Peyer's patch (tissue), 4 donors: Measurements from ENCODE around the gene TMEM91. TPM values are rescaled to one million over a fixed set of nuclear protein-coding genes. Genes with fewer than 3 reads are reported as not detected.

Experiments
- DNase-seq, 3 donors: peaks; one replicate each; pipeline ENCODE4 v3.0.0-alpha.2; 2017 to 2019
- H3K27ac ChIP-seq, 4 donors: fragments of 200-600 bp; sonication (generic); one replicate each; pipeline ENCODE4 v1.5.1; 2016 to 2019
- H3K27me3 ChIP-seq, 2 donors: fragments of 200-600 bp; sonication (generic); one replicate each; pipeline ENCODE4 v1.5.1; 2019
- H3K36me3 ChIP-seq, 3 donors: fragments of 200-600 bp; sonication (generic); one replicate each; pipeline ENCODE4 v1.5.1; 2016 to 2019
- H3K4me1 ChIP-seq, 4 donors: fragments of 200-600 bp; sonication (generic); one replicate each; pipeline ENCODE4 v1.5.1; 2016 to 2019
- H3K4me3 ChIP-seq, 4 donors: fragments of 200-600 bp; sonication (generic); 1 replicate in 3 of 4; 2 replicates in 1 of 4; pipeline ENCODE4 v1.5.1; 2016 to 2019; ENCODE audit warnings: mild to moderate bottlenecking in 1 of 4
- H3K9me3 ChIP-seq, 4 donors: fragments of 200-600 bp; sonication (generic); one replicate each; pipeline ENCODE4 v1.5.1; 2016 to 2019; ENCODE audit warnings: mild to moderate bottlenecking in 1 of 4
- POLR2A ChIP-seq, 2 donors: fragments of 450-650 bp; IDR thresholded peaks; one replicate each; pipeline ENCODE4 v1.5.1; 2017; ENCODE audit warnings: antibody characterized with exemption in 2 of 2, mild to moderate bottlenecking in 2 of 2, moderate library complexity in 2 of 2
- total RNA-seq, 4 donors: library from RNA; depleted of rRNA; stranded (reverse); fragments of >200 nt; gene quantifications; one replicate each; pipeline ENCODE4 v1.1.0, GENCODE V29; 2016
- TF ChIP-seq, protein P1 (sequence below), 6 experiments: fragments of 450-650 bp in 4 of 6; fragments of 200-600 bp in 2 of 6; sonication (generic) in 1 of 6; IDR thresholded peaks; one replicate each; pipeline ENCODE4 v1.5.1; 2017 to 2019; ENCODE audit warnings: antibody characterized with exemption in 6 of 6, mild to moderate bottlenecking in 3 of 6, moderate library complexity in 1 of 6

Gene TMEM91
- total RNA-seq, 4 donors from 2014 or later: 8.3 to 19.6 (median 11.0) TPM

DNA sequence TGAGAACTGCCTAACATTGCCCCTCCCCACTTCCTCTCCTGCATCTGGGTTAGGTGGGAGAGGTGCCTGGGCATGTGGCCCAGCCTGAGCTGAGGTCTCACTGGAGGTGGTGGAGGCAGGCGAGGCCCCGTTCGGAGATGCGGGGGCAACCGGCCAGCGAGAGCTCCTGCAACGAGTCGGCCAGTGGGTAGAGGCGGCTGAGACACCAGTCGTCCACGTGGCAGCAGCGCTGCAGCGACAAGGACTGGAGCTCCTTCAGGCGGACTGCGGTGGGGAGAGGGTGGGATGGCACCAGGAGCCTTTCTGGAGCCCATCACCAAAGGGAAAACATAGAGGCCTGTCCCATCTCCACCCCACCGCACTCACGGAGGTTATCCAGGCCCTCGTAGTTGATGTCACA lies 56.8 kb downstream of the TMEM91 start:
- Histone ChIP-seq H3K9me3 (no peaks in the 10 kb centered on the region), H3K36me3 (peaks cover 0 to 34% (median 0%) of the 10 kb centered on the region in 3 donors), H3K4me1 (peaks cover 0 to 30% (median 0%) of the 10 kb centered on the region in 4 donors), H3K4me3 (no peak overlapping the region), H3K27ac (no peak overlapping the region), H3K27me3 (no peaks in the 10 kb centered on the region)
- no peak for DNase-seq
- TF ChIP-seq POLR2A (IDR thresholded peaks at IDR 0.05): no peak
- TF ChIP-seq, protein P1, sequence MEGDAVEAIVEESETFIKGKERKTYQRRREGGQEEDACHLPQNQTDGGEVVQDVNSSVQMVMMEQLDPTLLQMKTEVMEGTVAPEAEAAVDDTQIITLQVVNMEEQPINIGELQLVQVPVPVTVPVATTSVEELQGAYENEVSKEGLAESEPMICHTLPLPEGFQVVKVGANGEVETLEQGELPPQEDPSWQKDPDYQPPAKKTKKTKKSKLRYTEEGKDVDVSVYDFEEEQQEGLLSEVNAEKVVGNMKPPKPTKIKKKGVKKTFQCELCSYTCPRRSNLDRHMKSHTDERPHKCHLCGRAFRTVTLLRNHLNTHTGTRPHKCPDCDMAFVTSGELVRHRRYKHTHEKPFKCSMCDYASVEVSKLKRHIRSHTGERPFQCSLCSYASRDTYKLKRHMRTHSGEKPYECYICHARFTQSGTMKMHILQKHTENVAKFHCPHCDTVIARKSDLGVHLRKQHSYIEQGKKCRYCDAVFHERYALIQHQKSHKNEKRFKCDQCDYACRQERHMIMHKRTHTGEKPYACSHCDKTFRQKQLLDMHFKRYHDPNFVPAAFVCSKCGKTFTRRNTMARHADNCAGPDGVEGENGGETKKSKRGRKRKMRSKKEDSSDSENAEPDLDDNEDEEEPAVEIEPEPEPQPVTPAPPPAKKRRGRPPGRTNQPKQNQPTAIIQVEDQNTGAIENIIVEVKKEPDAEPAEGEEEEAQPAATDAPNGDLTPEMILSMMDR (IDR thresholded peaks at IDR 0.05): no peak

Other genes starting within 250 kb of the TMEM91 start
- 100 to 1,000 TPM in 1 of 4 donors, 10 to 100 TPM in 2, 1 to 10 TPM in 1; 4.1 to 147 (median 67.1) TPM for gene CYP2S1, start 183.3 kb upstream of the TMEM91 start, total RNA-seq
- 10 to 100 TPM in 3 of 4 donors, 1 to 10 TPM in 1; 7.2 to 46.2 (median 24.2) TPM for gene AXL, start 157.3 kb upstream of the TMEM91 start, total RNA-seq
- 100 to 1,000 TPM; 123 to 244 (median 167) TPM for gene HNRNPUL1, start 112.2 kb upstream of the TMEM91 start, total RNA-seq
- gene CCDC97, start 66.4 kb upstream of the TMEM91 start, total RNA-seq: 10 to 100 TPM; 17.9 to 33.0 (median 29.6) TPM
- 10 to 100 TPM in 3 of 4 donors, 1 to 10 TPM in 1; 6.8 to 80.9 (median 22.9) TPM for gene TGFB1, start 22.6 kb upstream of the TMEM91 start, total RNA-seq
- gene B9D2, start 12.4 kb upstream of the TMEM91 start, total RNA-seq: 1 to 10 TPM in 3 of 4 donors, not detected in 1; 3.6 to 6.8 (median 3.8) TPM
- 10 to 100 TPM in 2 of 4 donors, 1 to 10 TPM in 2; 5.4 to 12.4 (median 10.0) TPM for gene EXOSC5, start 20.8 kb downstream of the TMEM91 start, total RNA-seq
- gene BCKDHA, start 21.3 kb downstream of the TMEM91 start, total RNA-seq: 10 to 100 TPM; 23.9 to 41.7 (median 30.7) TPM
- gene B3GNT8, start 50.8 kb downstream of the TMEM91 start, total RNA-seq: 10 to 100 TPM; 15.7 to 98.4 (median 62.8) TPM
- 10 to 100 TPM; 41.3 to 62.0 (median 48.3) TPM for gene DMAC2, start 63.4 kb downstream of the TMEM91 start, total RNA-seq
- gene ERICH4, start 66.6 kb downstream of the TMEM91 start, total RNA-seq: 10 to 100 TPM; 17.3 to 49.0 (median 22.3) TPM
- gene CEACAM21, start 199.6 kb downstream of the TMEM91 start, total RNA-seq: 1 to 10 TPM in 3 of 4 donors, not detected in 1; 1.7 to 9.9 (median 2.5) TPM